22Rv1 (cell line): Measurements from ENCODE around the gene CPTP.

ENCODE experiments used
- ZFX ChIP-seq: fragments of 450-650 bp; IDR thresholded peaks from 2 replicates; pipeline ENCODE4 v1.6.1; 2017; ENCODE audit warnings: antibody characterized with exemption, borderline replicate concordance
- TF ChIP-seq, protein P1 (sequence below): fragments of 450-650 bp; IDR thresholded peaks from 2 replicates; pipeline ENCODE4 v1.5.1; 2017; ENCODE audit warnings: mild to moderate bottlenecking

DNA sequence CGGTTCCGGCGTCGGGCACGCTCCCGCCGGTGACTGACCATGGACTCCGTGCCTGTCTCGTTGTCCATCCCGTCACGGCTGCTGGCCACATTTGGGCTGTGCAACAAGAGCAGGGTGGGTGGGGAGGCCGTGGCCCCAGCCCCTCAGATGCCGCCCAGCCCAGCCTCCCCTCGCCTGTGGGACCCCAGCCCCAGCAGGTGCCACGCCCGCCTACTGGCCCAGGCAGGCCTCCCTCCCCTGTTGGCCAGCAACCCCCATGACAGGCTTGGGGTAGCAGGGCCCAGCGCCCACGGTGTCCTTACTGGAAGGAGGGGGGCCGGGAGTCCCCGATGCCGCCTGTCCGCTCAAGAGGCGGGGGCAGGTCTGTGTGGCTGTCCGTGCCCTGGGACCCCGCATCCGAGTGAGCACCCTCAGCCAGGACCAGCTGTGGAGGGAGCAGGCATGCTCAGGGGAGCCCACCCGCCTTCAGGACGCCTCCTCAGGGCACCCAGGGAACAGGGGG, 17.5 kb downstream of the CPTP start:
- TF ChIP-seq, protein P1, sequence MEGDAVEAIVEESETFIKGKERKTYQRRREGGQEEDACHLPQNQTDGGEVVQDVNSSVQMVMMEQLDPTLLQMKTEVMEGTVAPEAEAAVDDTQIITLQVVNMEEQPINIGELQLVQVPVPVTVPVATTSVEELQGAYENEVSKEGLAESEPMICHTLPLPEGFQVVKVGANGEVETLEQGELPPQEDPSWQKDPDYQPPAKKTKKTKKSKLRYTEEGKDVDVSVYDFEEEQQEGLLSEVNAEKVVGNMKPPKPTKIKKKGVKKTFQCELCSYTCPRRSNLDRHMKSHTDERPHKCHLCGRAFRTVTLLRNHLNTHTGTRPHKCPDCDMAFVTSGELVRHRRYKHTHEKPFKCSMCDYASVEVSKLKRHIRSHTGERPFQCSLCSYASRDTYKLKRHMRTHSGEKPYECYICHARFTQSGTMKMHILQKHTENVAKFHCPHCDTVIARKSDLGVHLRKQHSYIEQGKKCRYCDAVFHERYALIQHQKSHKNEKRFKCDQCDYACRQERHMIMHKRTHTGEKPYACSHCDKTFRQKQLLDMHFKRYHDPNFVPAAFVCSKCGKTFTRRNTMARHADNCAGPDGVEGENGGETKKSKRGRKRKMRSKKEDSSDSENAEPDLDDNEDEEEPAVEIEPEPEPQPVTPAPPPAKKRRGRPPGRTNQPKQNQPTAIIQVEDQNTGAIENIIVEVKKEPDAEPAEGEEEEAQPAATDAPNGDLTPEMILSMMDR: no peak
- no peak for TF ChIP-seq ZFX
